CD4-positive, alpha-beta memory T cell (primary cell): Measurements from ENCODE around the gene ARAP2. TPM values are rescaled to one million over a fixed set of nuclear protein-coding genes. Genes with fewer than 3 reads are reported as not detected.
A peak's percentile ranks its signal among the peaks of the same experiment; 100 is the strongest.

Experiments used
- CTCF ChIA-PET: fragments of 350-600 bp; sonication (Branson Sonifier 250); formaldehyde crosslinking; loops from one replicate; lab custom pipeline; 2021; ENCODE audit warnings: inconsistent platforms; ENCODE audit not compliant: partially characterized antibody; lab: Charles Lee
- POLR2A ChIA-PET: fragments of 350-600 bp; sonication (Branson Sonifier 250); formaldehyde crosslinking; loops from one replicate; lab custom pipeline; 2021; ENCODE audit not compliant: partially characterized antibody; lab: Charles Lee
- DNase-seq, 5 donors: peaks; one replicate each; pipeline versions ENCODE4 v3.0.0 to v3.0.0-alpha.2; 2020 to 2022; ENCODE audit warnings: mixed read lengths in 1 of 5
- H3K27ac ChIP-seq: one replicate; pipeline ENCODE4 v1.7.0; 2013; ENCODE audit warnings: low read depth, low read length
- H3K27me3 ChIP-seq: 2 replicates; pipeline ENCODE4 v1.7.0; 2013; ENCODE audit warnings: mild to moderate bottlenecking, low read length, moderate library complexity; ENCODE audit not compliant: insufficient read depth
- H3K36me3 ChIP-seq: 2 replicates; pipeline ENCODE4 v1.7.0; 2013; ENCODE audit warnings: mild to moderate bottlenecking, low read length, moderate library complexity; ENCODE audit not compliant: insufficient read depth
- H3K4me1 ChIP-seq: 2 replicates; pipeline ENCODE4 v1.7.0; 2013; ENCODE audit warnings: mild to moderate bottlenecking, low read length, moderate library complexity; ENCODE audit not compliant: insufficient read depth
- H3K4me3 ChIP-seq, 2 donors: one replicate each; pipeline ENCODE4 v1.7.0; 2013; ENCODE audit warnings: low read length in 2 of 2, mild to moderate bottlenecking in 1 of 2
- H3K9me3 ChIP-seq, 2 donors: one replicate each; pipeline ENCODE4 v1.7.0; 2013; ENCODE audit warnings: low read length in 2 of 2, control low read depth in 1 of 2; ENCODE audit not compliant: control insufficient read depth in 1 of 2
- H3K27ac Mint-ChIP-seq, 7 donors: one replicate each; pipeline ENCODE4 v1.8.0; 2020 to 2021; ENCODE audit warnings: mixed read lengths in 7 of 7, mild to moderate bottlenecking in 6 of 7, inconsistent platforms in 3 of 7, moderate library complexity in 3 of 7
- H3K27me3 Mint-ChIP-seq, 2 donors: one replicate each; pipeline ENCODE4 v1.8.0; 2020 to 2021; ENCODE audit warnings: mixed read lengths in 2 of 2
- H3K36me3 Mint-ChIP-seq, 2 donors: one replicate each; pipeline ENCODE4 v1.8.0; 2020 to 2021; ENCODE audit warnings: mixed read lengths in 2 of 2, inconsistent platforms in 1 of 2, mild to moderate bottlenecking in 1 of 2
- H3K4me1 Mint-ChIP-seq, 4 donors: one replicate each; pipeline ENCODE4 v1.8.0; 2020 to 2021; ENCODE audit warnings: mixed read lengths in 4 of 4, mild to moderate bottlenecking in 1 of 4
- H3K4me3 Mint-ChIP-seq, 8 donors: one replicate each; pipeline ENCODE4 v1.8.0; 2020 to 2021; ENCODE audit warnings: mixed read lengths in 8 of 8, mild to moderate bottlenecking in 7 of 8, moderate library complexity in 6 of 8, inconsistent platforms in 3 of 8
- H3K9me3 Mint-ChIP-seq, 8 donors: one replicate each; pipeline ENCODE4 v1.8.0; 2020 to 2021; ENCODE audit warnings: mixed read lengths in 8 of 8, mild to moderate bottlenecking in 5 of 8, inconsistent platforms in 3 of 8, moderate library complexity in 1 of 8
- intact Hi-C: fragments of 100-400 bp; cut with micrococcal nuclease; formaldehyde crosslinking; loops from one replicate; pipeline ENCODE4 v1.15.1; 2023
- polyA plus RNA-seq, 2 donors: library from polyadenylated mRNA; unstranded; fragments of 300-500 nt; fragmentation: Illumina TruSeq; gene quantifications; one replicate each; pipeline ENCODE4 v1.2.3, GENCODE V29; 2021
- total RNA-seq, 2 experiments: library from RNA; stranded (reverse); gene quantifications; one replicate each; pipeline ENCODE4 v1.2.3, GENCODE V29; 2021

ARAP2 gene
- total and polyA plus RNA-seq, 4 experiments from 2014 or later, result 19.7 to 97.4 (median 59.3) TPM

- intact Hi-C loops, result no loop called here
- peak overlapping the region in 7 of 8 donors; percentile 30 to 79 (median 68) for H3K4me3 Mint-ChIP-seq
- peaks cover 12 to 18% of the 10 kb centered on the region in 2 donors for H3K36me3 Mint-ChIP-seq
- no peak for DNase-seq
- H3K27me3 ChIP-seq, result no peaks in the 10 kb centered on the region
- no peak overlapping the region for H3K27ac ChIP-seq
- peaks cover 62 to 90% (median 71%) of the 10 kb centered on the region in 4 donors for H3K4me1 Mint-ChIP-seq
- H3K9me3 Mint-ChIP-seq, result no peaks in the 10 kb centered on the region
- no peaks in the 10 kb centered on the region for H3K9me3 ChIP-seq
- H3K27ac Mint-ChIP-seq, result peak overlapping the region in 5 of 7 donors; percentile 11 to 85 (median 54)
- no peak overlapping the region for H3K4me3 ChIP-seq
- ChIA-PET CTCF (interaction anchor here (1.0 kb wide), 1 partner anchor 18 kb away, joined by 5 read pairs; the partner anchor contains the start of gene ARAP2), POLR2A (interaction anchor here (1.2 to 1.9 kb wide), 3 partner anchors 19 to 61 kb away, joined by 3 to 7 read pairs (median 5); partner anchors contain the start of gene ARAP2)
- no peaks in the 10 kb centered on the region for H3K36me3 ChIP-seq
- H3K27me3 Mint-ChIP-seq, result no peaks in the 10 kb centered on the region
- peaks cover 85% of the 10 kb centered on the region for H3K4me1 ChIP-seq
These were observed 19.1 kb downstream of the ARAP2 start for GRCh38 chr4:36224972-36225903.

GRCh38 chr4:36222702-36223101, 21.6 kb downstream of the ARAP2 start:
- no peaks in the 10 kb centered on the region for H3K27me3 ChIP-seq
- H3K36me3 ChIP-seq, result no peaks in the 10 kb centered on the region
- CTCF ChIA-PET, result interaction anchor here (0.8 to 1.2 kb wide), 4 partner anchors 10 to 30 kb away, joined by 3 to 5 read pairs (median 4); no protein-coding TSS in a partner anchor
- H3K4me1 ChIP-seq, result peaks cover 79% of the 10 kb centered on the region
- H3K4me3 ChIP-seq, result no peak overlapping the region
- peak overlapping the region in 1 of 7 donors; percentile 42 for H3K27ac Mint-ChIP-seq
- H3K27ac ChIP-seq, result no peak overlapping the region
- DNase-seq, result no peak
- H3K4me3 Mint-ChIP-seq, result peak overlapping the region in 3 of 8 donors; percentile 11 to 28 (median 11)
- H3K9me3 ChIP-seq, result no peaks in the 10 kb centered on the region
- POLR2A ChIA-PET, result interaction anchor here (0.8 to 2.0 kb wide), 3 partner anchors 19 to 24 kb away, joined by 3 to 18 read pairs (median 3); partner anchors contain the start of gene ARAP2
- H3K4me1 Mint-ChIP-seq, result peaks cover 61 to 88% (median 74%) of the 10 kb centered on the region in 4 donors
- H3K9me3 Mint-ChIP-seq, result no peaks in the 10 kb centered on the region
- intact Hi-C loops, result no loop called here
- peaks cover 12 to 13% of the 10 kb centered on the region in 2 donors for H3K36me3 Mint-ChIP-seq
- H3K27me3 Mint-ChIP-seq, result no peaks in the 10 kb centered on the region

GRCh38 chr4:36220776-36221175, 23.5 kb downstream of the ARAP2 start:
- H3K27ac ChIP-seq, result no peak overlapping the region
- no peaks in the 10 kb centered on the region for H3K36me3 ChIP-seq
- H3K4me3 Mint-ChIP-seq, result peak overlapping the region in 1 of 8 donors; percentile 39
- H3K9me3 ChIP-seq, result no peaks in the 10 kb centered on the region
- H3K36me3 Mint-ChIP-seq, result peaks cover 7 to 10% of the 10 kb centered on the region in 2 donors
- ChIA-PET CTCF (no interaction called here), POLR2A (no interaction called here)
- H3K4me1 Mint-ChIP-seq, result peaks cover 47 to 79% (median 57%) of the 10 kb centered on the region in 4 donors
- no peaks in the 10 kb centered on the region for H3K27me3 Mint-ChIP-seq
- intact Hi-C loops, result loop anchor here (2.0 kb wide), 1 partner anchor 14 kb away; no protein-coding TSS in a partner anchor
- peaks cover 64% of the 10 kb centered on the region for H3K4me1 ChIP-seq
- no peak for DNase-seq
- no peak overlapping the region for H3K4me3 ChIP-seq
- no peaks in the 10 kb centered on the region for H3K9me3 Mint-ChIP-seq
- no peak overlapping the region for H3K27ac Mint-ChIP-seq
- H3K27me3 ChIP-seq, result no peaks in the 10 kb centered on the region

GRCh38 chr4:36218121-36218520, 26.2 kb downstream of the ARAP2 start:
- Mint-ChIP-seq H3K36me3 (peaks cover 12 to 14% of the 10 kb centered on the region in 2 donors), H3K27ac (peak overlapping the region in 1 of 7 donors; percentile 11), H3K9me3 (no peaks in the 10 kb centered on the region), H3K27me3 (no peaks in the 10 kb centered on the region), H3K4me1 (peaks cover 46 to 78% (median 56%) of the 10 kb centered on the region in 4 donors), H3K4me3 (peak overlapping the region in 6 of 8 donors; percentile 25 to 57 (median 40))
- Histone ChIP-seq H3K4me3 (no peak overlapping the region), H3K27ac (no peak overlapping the region), H3K9me3 (no peaks in the 10 kb centered on the region), H3K4me1 (peaks cover 47% of the 10 kb centered on the region), H3K36me3 (no peaks in the 10 kb centered on the region), H3K27me3 (no peaks in the 10 kb centered on the region)
- ChIA-PET CTCF (no interaction called here), POLR2A (no interaction called here)
- intact Hi-C loops, result no loop called here
- DNase-seq, result no peak

- Histone ChIP-seq H3K27me3 (no peaks in the 10 kb centered on the region), H3K4me3 (no peak overlapping the region), H3K27ac (no peak overlapping the region), H3K4me1 (peaks cover 31% of the 10 kb centered on the region), H3K9me3 (no peaks in the 10 kb centered on the region), H3K36me3 (peaks cover 6% of the 10 kb centered on the region)
- Mint-ChIP-seq H3K4me1 (peaks cover 43 to 78% (median 53%) of the 10 kb centered on the region in 4 donors), H3K27me3 (no peaks in the 10 kb centered on the region), H3K27ac (peak overlapping the region in 1 of 7 donors; percentile 5), H3K4me3 (peak overlapping the region in 3 of 8 donors; percentile 13 to 65 (median 34)), H3K9me3 (no peaks in the 10 kb centered on the region), H3K36me3 (peaks cover 33 to 34% of the 10 kb centered on the region in 2 donors)
- DNase-seq, result no peak
- intact Hi-C loops, result no loop called here
- CTCF ChIA-PET, result no interaction called here
- POLR2A ChIA-PET, result interaction anchor here (1.0 to 2.0 kb wide), 3 partner anchors 28 to 112 kb away, joined by 3 to 6 read pairs (median 3); partner anchors contain the start of gene ARAP2
These were observed 28.7 kb downstream of the ARAP2 start for GRCh38 chr4:36215627-36216026.

GRCh38 chr4:36214735-36215485, 29.4 kb downstream of the ARAP2 start:
- no peaks in the 10 kb centered on the region for H3K27me3 Mint-ChIP-seq
- intact Hi-C loops, result no loop called here
- Histone ChIP-seq H3K4me1 (peaks cover 38% of the 10 kb centered on the region), H3K27me3 (no peaks in the 10 kb centered on the region), H3K27ac (no peak overlapping the region), H3K4me3 (no peak overlapping the region), H3K9me3 (no peaks in the 10 kb centered on the region), H3K36me3 (peaks cover 6% of the 10 kb centered on the region)
- H3K4me1 Mint-ChIP-seq, result peaks cover 44 to 80% (median 55%) of the 10 kb centered on the region in 4 donors
- H3K9me3 Mint-ChIP-seq, result no peaks in the 10 kb centered on the region
- ChIA-PET POLR2A (interaction anchor here (0.7 to 2.0 kb wide), 4 partner anchors 27 to 41 kb away, joined by 3 to 6 read pairs (median 3); partner anchors contain the start of gene ARAP2), CTCF (interaction anchor here (1.6 to 2.4 kb wide), 2 partner anchors 13 to 185 kb away, joined by 4 to 10 read pairs; no protein-coding TSS in a partner anchor)
- DNase-seq, result no peak
- H3K36me3 Mint-ChIP-seq, result peaks cover 35 to 40% of the 10 kb centered on the region in 2 donors
- peak overlapping the region in 2 of 7 donors; percentile 66 to 72 for H3K27ac Mint-ChIP-seq
- peak overlapping the region in 2 of 8 donors; percentile 32 to 43 for H3K4me3 Mint-ChIP-seq
